Activated CD4-positive, alpha-beta T cell treated with anti-CD3 and anti-CD28 coated beads for 36 hours (primary cell): ENCODE data around the gene PAH. TPM values are rescaled to one million over a fixed set of nuclear protein-coding genes. Genes with fewer than 3 reads are reported as not detected.

Experiments
- ATAC-seq: fragments of 200-7000 bp; cut with Tn5 transposase; one replicate; pipeline ENCODE4 v1.10.0; 2021; ENCODE audit warnings: mild to moderate bottlenecking, moderate library complexity
- CTCF ChIA-PET: fragments of 350-600 bp; sonication (Branson Sonifier 250); formaldehyde crosslinking; loops from one replicate; lab custom pipeline; 2021; ENCODE audit warnings: antibody characterized with exemption; lab: Charles Lee
- POLR2A ChIA-PET: fragments of 350-600 bp; sonication (Branson Sonifier 250); formaldehyde crosslinking; loops from one replicate; lab custom pipeline; 2021; ENCODE audit warnings: antibody characterized with exemption, inconsistent platforms; lab: Charles Lee
- DNase-seq: peaks from one replicate; pipeline ENCODE4 v3.0.0-alpha.2; 2020
- H3K27ac Mint-ChIP-seq: one replicate; pipeline ENCODE4 v1.8.0; 2021; ENCODE audit warnings: mixed read lengths
- H3K27me3 Mint-ChIP-seq: one replicate; pipeline ENCODE4 v1.8.0; 2021; ENCODE audit warnings: mixed read lengths
- H3K36me3 Mint-ChIP-seq: one replicate; pipeline ENCODE4 v1.8.0; 2021; ENCODE audit warnings: low read depth, mixed read lengths
- H3K4me1 Mint-ChIP-seq: one replicate; pipeline ENCODE4 v1.8.0; 2021; ENCODE audit warnings: mixed read lengths
- H3K4me3 Mint-ChIP-seq: one replicate; pipeline ENCODE4 v1.8.0; 2021; ENCODE audit warnings: mild to moderate bottlenecking, moderate library complexity, mixed read lengths
- H3K9me3 Mint-ChIP-seq: one replicate; pipeline ENCODE4 v1.8.0; 2021; ENCODE audit warnings: low read depth, mixed read lengths
- intact Hi-C, 2 experiments: fragments of 100-400 bp; cut with DNase I in 1 of 2; cut with micrococcal nuclease in 1 of 2; formaldehyde crosslinking; loops; one replicate each; pipeline versions ENCODE4 v1.14.2 to v1.15.1; 2022 to 2024; cut with DNase I, micrococcal nuclease
- total RNA-seq, 2 experiments: library from RNA; stranded (reverse); gene quantifications; one replicate each; pipeline ENCODE4 v1.2.3, GENCODE V29; 2021

The PAH gene
- total RNA-seq, 2 experiments from 2014 or later, result not detected

DNA sequence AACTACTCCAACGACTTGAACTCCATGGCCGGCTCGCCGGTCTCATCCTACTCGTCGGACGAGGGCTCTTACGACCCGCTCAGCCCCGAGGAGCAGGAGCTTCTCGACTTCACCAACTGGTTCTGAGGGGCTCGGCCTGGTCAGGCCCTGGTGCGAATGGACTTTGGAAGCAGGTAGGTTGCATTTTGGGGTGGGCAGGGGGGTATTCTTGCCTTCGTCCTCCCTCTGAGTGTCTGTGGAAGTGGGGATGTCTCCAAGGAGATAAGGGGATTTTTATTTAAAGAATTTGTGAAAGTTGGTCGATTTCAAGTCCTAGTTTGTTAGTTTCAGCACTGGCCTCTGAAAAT is 41.8 kb upstream of the PAH start:
- Mint-ChIP-seq H3K9me3 (peaks cover under 1% of the 10 kb centered on the region), H3K27me3 (peaks cover 79% of the 10 kb centered on the region), H3K36me3 (no peaks in the 10 kb centered on the region), H3K4me3 (no peak overlapping the region), H3K4me1 (peaks cover 25% of the 10 kb centered on the region), H3K27ac (no peak overlapping the region)
- ChIA-PET CTCF (interaction anchor here (1.8 kb wide), 1 partner anchor 10 kb away, joined by 9 read pairs; no protein-coding TSS in a partner anchor), POLR2A (no interaction called here)
- no peak for DNase-seq
- intact Hi-C loops, result loop anchor here in 1 of 2 experiments (10.0 kb wide), 1 partner anchor 316 kb away; no protein-coding TSS in a partner anchor
- ATAC-seq, result no peak

DNA sequence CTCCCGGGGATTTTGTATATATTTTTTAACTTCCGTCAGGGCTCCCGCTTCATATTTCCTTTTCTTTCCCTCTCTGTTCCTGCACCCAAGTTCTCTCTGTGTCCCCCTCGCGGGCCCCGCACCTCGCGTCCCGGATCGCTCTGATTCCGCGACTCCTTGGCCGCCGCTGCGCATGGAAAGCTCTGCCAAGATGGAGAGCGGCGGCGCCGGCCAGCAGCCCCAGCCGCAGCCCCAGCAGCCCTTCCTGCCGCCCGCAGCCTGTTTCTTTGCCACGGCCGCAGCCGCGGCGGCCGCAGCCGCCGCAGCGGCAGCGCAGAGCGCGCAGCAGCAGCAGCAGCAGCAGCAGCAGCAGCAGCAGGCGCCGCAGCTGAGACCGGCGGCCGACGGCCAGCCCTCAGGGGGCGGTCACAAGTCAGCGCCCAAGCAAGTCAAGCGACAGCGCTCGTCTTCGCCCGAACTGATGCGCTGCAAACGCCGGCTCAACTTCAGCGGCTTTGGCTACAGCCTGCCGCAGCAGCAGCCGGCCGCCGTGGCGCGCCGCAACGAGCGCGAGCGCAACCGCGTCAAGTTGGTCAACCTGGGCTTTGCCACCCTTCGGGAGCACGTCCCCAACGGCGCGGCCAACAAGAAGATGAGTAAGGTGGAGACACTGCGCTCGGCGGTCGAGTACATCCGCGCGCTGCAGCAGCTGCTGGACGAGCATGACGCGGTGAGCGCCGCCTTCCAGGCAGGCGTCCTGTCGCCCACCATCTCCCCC is 41.2 kb upstream of the PAH start:
- POLR2A ChIA-PET, result no interaction called here
- Mint-ChIP-seq H3K36me3 (no peaks in the 10 kb centered on the region), H3K9me3 (no peaks in the 10 kb centered on the region), H3K4me3 (peak overlapping the region; percentile 42), H3K27ac (no peak overlapping the region), H3K4me1 (peaks cover 30% of the 10 kb centered on the region), H3K27me3 (peaks cover 75% of the 10 kb centered on the region)
- DNase-seq, result peak; percentile 50
- no peak for ATAC-seq
- CTCF ChIA-PET, result no interaction called here
- intact Hi-C loops, result loop anchor here in 1 of 2 experiments (10.0 kb wide), 1 partner anchor 317 kb away; no protein-coding TSS in a partner anchor

DNA sequence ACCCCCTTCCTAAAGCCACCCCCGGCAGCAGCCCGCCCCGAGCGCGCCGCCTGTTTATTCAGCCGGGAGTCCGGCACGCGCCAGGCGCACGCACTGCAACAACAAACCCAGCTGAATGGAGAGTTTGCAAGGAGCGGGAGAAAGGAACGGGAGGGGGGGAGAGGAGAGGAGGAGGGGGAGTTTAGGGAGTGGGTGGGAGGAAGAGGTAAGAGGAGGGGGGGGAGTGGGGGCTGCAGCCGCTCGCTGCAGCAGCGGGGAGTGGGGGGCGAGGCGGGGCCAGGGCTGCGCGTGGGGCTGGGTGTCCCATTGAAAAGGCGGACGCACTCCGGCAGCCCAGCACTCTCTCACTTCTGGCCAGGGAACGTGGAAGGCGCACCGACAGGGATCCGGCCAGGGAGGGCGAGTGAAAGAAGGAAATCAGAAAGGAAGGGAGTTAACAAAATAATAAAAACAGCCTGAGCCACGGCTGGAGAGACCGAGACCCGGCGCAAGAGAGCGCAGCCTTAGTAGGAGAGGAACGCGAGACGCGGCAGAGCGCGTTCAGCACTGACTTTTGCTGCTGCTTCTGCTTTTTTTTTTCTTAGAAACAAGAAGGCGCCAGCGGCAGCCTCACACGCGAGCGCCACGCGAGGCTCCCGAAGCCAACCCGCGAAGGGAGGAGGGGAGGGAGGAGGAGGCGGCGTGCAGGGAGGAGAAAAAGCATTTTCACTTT is 40.5 kb upstream of the PAH start, which contains the start of gene ASCL1:
Gene ASCL1 (plus strand): TSS at position 336 of the 712 bp plus-strand sequence. CDS start 571 bp downstream, outside the sequence.
- DNase-seq (no peak), ATAC-seq (no peak)
- no peak within 1 kb of the TSS for H3K27ac Mint-ChIP-seq

DNA sequence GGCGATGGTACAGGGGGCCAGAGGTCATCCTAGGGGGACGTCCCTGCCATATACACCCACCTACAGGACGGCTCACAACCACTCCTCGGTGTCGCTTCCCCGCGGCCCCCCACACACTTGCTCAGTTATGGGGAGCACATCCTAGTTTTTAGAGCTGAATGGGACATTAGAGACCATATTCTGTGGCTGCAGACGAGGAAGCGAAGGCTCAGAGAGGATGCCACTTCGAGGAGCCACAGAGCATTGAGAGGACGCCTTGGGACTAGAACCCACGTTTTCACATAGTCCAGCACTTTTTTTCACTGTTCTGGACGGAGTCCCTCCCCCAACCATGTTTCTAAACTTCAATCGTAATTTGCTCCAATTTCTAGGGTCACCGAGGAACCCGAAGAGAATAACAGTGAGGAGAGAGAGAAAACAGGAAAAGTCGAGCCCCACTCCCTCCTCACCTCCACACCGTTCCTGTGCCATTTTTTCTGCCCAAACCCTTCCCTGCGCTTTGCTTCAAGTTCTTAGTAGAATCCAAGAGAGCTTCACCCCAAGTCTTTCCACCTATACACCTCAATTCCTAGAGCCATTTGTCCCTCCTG is 39.8 kb upstream of the PAH start:
- peaks cover 72% of the 10 kb centered on the region for H3K27me3 Mint-ChIP-seq
- peaks cover 25% of the 10 kb centered on the region for H3K4me1 Mint-ChIP-seq
- H3K9me3 Mint-ChIP-seq, result no peaks in the 10 kb centered on the region
- intact Hi-C loops, result loop anchor here in 1 of 2 experiments (10.0 kb wide), 1 partner anchor 318 kb away; no protein-coding TSS in a partner anchor
- no peak for ATAC-seq
- H3K4me3 Mint-ChIP-seq, result peak overlapping the region; percentile 26
- H3K36me3 Mint-ChIP-seq, result no peaks in the 10 kb centered on the region
- POLR2A ChIA-PET, result no interaction called here
- no peak for DNase-seq
- H3K27ac Mint-ChIP-seq, result no peak overlapping the region
- CTCF ChIA-PET, result no interaction called here

More for the DNA sequence above, 40.5 kb upstream of the PAH start, which contains the start of gene ASCL1:
- H3K4me3 Mint-ChIP-seq, result peak within 1 kb of the TSS; percentile 42
- H3K36me3 Mint-ChIP-seq, result no peaks in the 10 kb centered on the region
- no peaks in the 10 kb centered on the region for H3K9me3 Mint-ChIP-seq
- POLR2A ChIA-PET, result no interaction called here
- intact Hi-C loops, result loop anchor here in 1 of 2 experiments (10.0 kb wide), 1 partner anchor 317 kb away; no protein-coding TSS in a partner anchor
- peaks cover 28% of the 10 kb centered on the region for H3K4me1 Mint-ChIP-seq
- H3K27me3 Mint-ChIP-seq, result peaks cover 72% of the 10 kb centered on the region
- CTCF ChIA-PET, result no interaction called here

DNA sequence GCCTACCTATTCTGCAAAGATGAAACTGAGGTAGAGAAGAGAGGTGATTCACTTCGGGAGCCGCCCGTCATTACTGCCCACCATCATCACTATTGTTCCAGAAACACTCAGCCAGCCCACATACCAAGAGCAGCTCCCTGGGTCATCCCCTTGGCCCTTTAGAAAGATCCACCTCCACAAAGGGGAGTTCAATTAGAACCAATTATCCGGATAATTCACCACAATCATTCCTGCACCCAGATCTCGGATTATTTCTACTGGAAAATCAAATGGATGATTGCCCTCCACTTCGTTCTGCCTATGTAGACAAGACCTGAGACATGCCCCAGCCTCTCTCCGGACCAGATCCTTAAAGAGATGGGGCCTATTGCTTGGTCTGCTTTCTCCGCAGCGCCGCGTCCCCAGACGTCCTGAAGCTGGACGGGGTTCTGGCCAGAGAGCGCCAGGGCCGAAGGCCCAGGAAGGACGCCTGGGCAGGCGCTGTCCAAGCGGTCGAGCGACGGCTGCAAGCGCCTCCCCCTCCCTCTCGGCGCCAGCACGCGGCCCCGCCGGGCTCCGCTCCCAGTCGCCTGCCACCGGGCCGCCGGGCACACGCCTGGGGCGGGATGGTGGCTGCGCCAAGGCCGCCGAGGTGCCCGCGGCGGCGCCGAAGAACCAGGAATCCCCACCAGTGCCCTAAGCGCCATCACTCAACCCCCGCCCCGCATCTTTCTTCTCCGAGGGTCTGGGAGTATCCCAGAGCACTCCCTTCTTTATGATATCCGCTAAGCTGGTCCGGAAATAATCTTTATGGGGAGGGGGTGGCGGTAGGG is 39.1 kb upstream of the PAH start:
- H3K36me3 Mint-ChIP-seq, result no peaks in the 10 kb centered on the region
- ATAC-seq (no peak), DNase-seq (no peak)
- CTCF ChIA-PET, result no interaction called here
- peaks cover 72% of the 10 kb centered on the region for H3K27me3 Mint-ChIP-seq
- peaks cover 23% of the 10 kb centered on the region for H3K4me1 Mint-ChIP-seq
- no peak overlapping the region for H3K27ac Mint-ChIP-seq
- no peak overlapping the region for H3K4me3 Mint-ChIP-seq
- POLR2A ChIA-PET, result no interaction called here
- intact Hi-C loops, result loop anchor here in 1 of 2 experiments (10.0 kb wide), 1 partner anchor 319 kb away; no protein-coding TSS in a partner anchor
- no peaks in the 10 kb centered on the region for H3K9me3 Mint-ChIP-seq

DNA sequence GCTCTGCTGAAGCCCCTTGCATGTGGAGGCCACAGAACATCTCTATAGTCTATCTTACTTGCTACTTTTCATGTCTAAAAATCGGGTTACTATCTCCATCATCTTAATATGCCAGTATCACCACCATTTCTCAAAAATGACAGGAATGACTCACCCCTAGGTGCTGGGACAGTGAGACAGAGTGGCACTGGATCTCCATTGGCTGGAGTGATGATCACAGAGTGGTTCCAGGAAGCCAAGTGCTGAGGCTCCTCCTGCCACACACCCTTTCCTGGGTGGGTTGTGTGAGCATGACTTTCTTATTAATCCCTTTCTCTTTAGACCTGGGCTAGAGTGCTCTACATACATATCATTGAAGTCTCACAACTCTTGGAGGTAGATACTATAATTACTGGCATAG is 37.1 kb upstream of the PAH start:
- no peaks in the 10 kb centered on the region for H3K9me3 Mint-ChIP-seq
- ChIA-PET POLR2A (no interaction called here), CTCF (interaction anchor here (1.1 kb wide), 1 partner anchor 594 kb away, joined by 3 read pairs; no protein-coding TSS in a partner anchor)
- H3K27me3 Mint-ChIP-seq, result peaks cover 76% of the 10 kb centered on the region
- peaks cover 26% of the 10 kb centered on the region for H3K4me1 Mint-ChIP-seq
- intact Hi-C loops, result loop anchor here (5.0 to 10.0 kb wide), 2 partner anchors 321 to 543 kb away; partner anchors contain the start of gene C12orf42 (in 1 of the 2)
- no peak overlapping the region for H3K27ac Mint-ChIP-seq
- no peak overlapping the region for H3K4me3 Mint-ChIP-seq
- ATAC-seq (peak; percentile 83), DNase-seq (peak; percentile 43)
- no peaks in the 10 kb centered on the region for H3K36me3 Mint-ChIP-seq

DNA sequence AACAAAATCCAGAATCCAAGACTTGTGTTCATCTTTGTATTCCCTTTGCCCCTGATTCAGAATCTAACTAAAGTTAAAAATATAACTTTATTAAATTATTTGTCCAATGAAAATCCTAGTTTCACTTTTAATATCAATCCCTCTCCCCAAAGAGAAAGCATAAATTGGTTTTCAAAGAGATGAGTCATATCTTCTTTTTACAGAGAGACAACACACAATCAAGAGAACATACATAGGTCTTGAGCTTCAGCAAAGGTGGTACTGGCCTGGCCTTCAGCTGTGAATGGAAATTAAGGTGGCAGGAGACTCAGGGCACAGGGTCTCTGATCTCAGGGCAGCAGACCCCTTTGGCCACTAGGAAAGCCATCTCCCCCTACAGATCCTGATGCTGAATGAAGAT is 36.2 kb upstream of the PAH start:
- Mint-ChIP-seq H3K9me3 (no peaks in the 10 kb centered on the region), H3K27ac (no peak overlapping the region), H3K4me3 (no peak overlapping the region), H3K27me3 (peaks cover 74% of the 10 kb centered on the region), H3K4me1 (peaks cover 26% of the 10 kb centered on the region), H3K36me3 (no peaks in the 10 kb centered on the region)
- ChIA-PET CTCF (interaction anchor here (1.1 kb wide), 2 partner anchors 70 to 595 kb away, joined by 3 read pairs; no protein-coding TSS in a partner anchor), POLR2A (no interaction called here)
- DNase-seq (no peak), ATAC-seq (peak; percentile 49)
- intact Hi-C loops, result loop anchor here (5.0 to 10.0 kb wide), 2 partner anchors 322 to 544 kb away; partner anchors contain the start of gene C12orf42 (in 1 of the 2)

DNA sequence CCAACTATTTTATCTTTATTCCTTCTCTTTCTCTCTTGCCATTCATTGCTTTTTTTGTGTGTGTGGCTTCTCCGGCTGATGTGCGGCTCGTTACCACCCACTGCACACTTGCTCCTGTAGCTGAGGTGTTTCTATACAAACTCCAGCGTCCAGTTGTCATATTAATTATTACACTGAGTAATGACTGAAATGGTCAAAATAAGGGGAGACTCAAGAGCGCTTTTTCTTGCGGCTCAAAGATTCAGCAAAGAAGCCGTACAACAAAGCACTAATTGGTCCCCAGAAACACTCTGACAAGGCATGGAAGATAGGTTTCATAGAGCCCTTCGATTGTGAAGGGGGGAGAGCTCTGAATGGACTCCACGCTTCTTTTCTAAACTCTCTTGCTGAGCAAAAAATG is 34.8 kb upstream of the PAH start:
- H3K27ac Mint-ChIP-seq, result no peak overlapping the region
- ATAC-seq (no peak), DNase-seq (no peak)
- intact Hi-C loops, result loop anchor here (5.0 to 10.0 kb wide), 2 partner anchors 323 to 545 kb away; partner anchors contain the start of gene C12orf42 (in 1 of the 2)
- H3K36me3 Mint-ChIP-seq, result no peaks in the 10 kb centered on the region
- ChIA-PET POLR2A (no interaction called here), CTCF (interaction anchor here (1.1 kb wide), 1 partner anchor 68 kb away, joined by 3 read pairs; no protein-coding TSS in a partner anchor)
- H3K9me3 Mint-ChIP-seq, result no peaks in the 10 kb centered on the region
- H3K27me3 Mint-ChIP-seq, result peaks cover 75% of the 10 kb centered on the region
- no peak overlapping the region for H3K4me3 Mint-ChIP-seq
- peaks cover 19% of the 10 kb centered on the region for H3K4me1 Mint-ChIP-seq

DNA sequence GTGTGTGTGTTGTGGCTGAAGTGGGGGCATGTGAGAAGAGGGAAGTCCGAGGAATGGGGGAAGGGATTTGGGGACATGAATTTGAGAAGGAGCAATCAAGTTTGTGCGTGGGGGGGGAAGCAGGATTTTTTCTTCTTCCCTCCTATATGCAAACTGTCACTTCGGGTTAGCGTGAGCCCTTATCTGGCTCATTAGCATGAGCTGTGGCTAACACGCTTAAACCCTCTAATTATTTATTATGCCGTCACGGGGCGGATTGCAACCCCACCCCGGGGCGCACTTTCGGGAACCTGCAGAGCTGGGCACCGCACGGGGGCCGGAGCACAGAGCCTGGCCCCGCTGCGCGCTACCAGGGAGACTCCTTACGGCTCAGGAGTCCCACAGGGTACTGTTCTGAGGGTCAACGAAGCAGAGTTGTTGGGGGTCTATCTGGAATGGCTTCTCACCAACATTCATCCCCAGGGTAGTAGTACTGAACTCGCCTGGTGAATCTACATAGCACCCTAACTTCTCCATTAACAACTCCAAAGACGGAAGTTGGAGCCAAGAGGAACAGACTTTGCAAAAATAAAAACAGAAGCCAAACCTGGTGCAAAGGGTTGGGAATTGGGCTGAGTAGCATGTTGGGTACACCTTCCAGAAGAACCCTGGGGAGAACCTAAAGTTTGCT is 34.0 kb upstream of the PAH start:
- Mint-ChIP-seq H3K9me3 (no peaks in the 10 kb centered on the region), H3K4me3 (no peak overlapping the region), H3K27me3 (peaks cover 70% of the 10 kb centered on the region), H3K27ac (no peak overlapping the region), H3K36me3 (no peaks in the 10 kb centered on the region), H3K4me1 (peaks cover 18% of the 10 kb centered on the region)
- DNase-seq, result no peak
- POLR2A ChIA-PET, result no interaction called here
- no peak for ATAC-seq
- CTCF ChIA-PET, result interaction anchor here (0.6 to 4.3 kb wide), 3 partner anchors 12 to 596 kb away, joined by 3 to 52 read pairs (median 6); no protein-coding TSS in a partner anchor
- intact Hi-C loops, result loop anchor here (5.0 to 10.0 kb wide), 2 partner anchors 324 to 546 kb away; partner anchors contain the start of gene C12orf42 (in 1 of the 2)
